Heart left ventricle (tissue), 16 donors: Measurements from ENCODE around the gene TOP3B. TPM values are rescaled to one million over a fixed set of nuclear protein-coding genes. Genes with fewer than 3 reads are reported as not detected.

Experiments
- ATAC-seq, 4 donors: fragments of 200-7000 bp; cut with Tn5 transposase; one replicate each; pipeline ENCODE4 v1.9.1; 2020 to 2022; ENCODE audit warnings: moderate library complexity in 4 of 4, mild to moderate bottlenecking in 3 of 4, moderate number of reproducible peaks in 1 of 4
- DNase-seq, 5 donors: peaks; one replicate each; pipeline ENCODE4 v3.0.0-alpha.2; 2020
- H3K27ac ChIP-seq, 12 donors: fragments of 200-600 bp; sonication (generic) in 4 of 12; one replicate each; pipeline versions ENCODE4 v1.5.0 to v1.8.0; 2016 to 2022; ENCODE audit warnings: mild to moderate bottlenecking in 2 of 12
- H3K27me3 ChIP-seq, 9 donors: fragments of 200-600 bp; sonication (generic) in 2 of 9; one replicate each; pipeline versions ENCODE4 v1.5.1 to v1.8.0; 2016 to 2022; ENCODE audit warnings: mild to moderate bottlenecking in 3 of 9
- H3K36me3 ChIP-seq, 9 donors: fragments of 200-600 bp; sonication (generic) in 2 of 9; one replicate each; pipeline versions ENCODE4 v1.5.0 to v1.8.0; 2018 to 2022; ENCODE audit warnings: mild to moderate bottlenecking in 2 of 9
- H3K4me1 ChIP-seq, 12 donors: fragments of 200-600 bp; sonication (generic) in 4 of 12; one replicate each; pipeline versions ENCODE4 v1.5.0 to v1.8.0; 2016 to 2022; ENCODE audit warnings: mild to moderate bottlenecking in 3 of 12
- H3K4me3 ChIP-seq, 12 donors: fragments of 200-600 bp; sonication (generic) in 4 of 12; one replicate each; pipeline versions ENCODE4 v1.5.0 to v1.8.0; 2017 to 2022; ENCODE audit warnings: mild to moderate bottlenecking in 9 of 12, moderate library complexity in 4 of 12
- H3K9me3 ChIP-seq, 12 donors: fragments of 200-600 bp; sonication (generic) in 4 of 12; one replicate each; pipeline versions ENCODE4 v1.5.0 to v1.8.0; 2016 to 2022; ENCODE audit warnings: mild to moderate bottlenecking in 1 of 12
- POLR2A ChIP-seq, 2 donors: fragments of 450-650 bp; IDR thresholded peaks; one replicate each; pipeline ENCODE4 v1.6.1; 2017; ENCODE audit warnings: antibody characterized with exemption in 2 of 2, mild to moderate bottlenecking in 2 of 2, moderate library complexity in 2 of 2
- WGBS, 4 donors: extraction: QIAGEN DNeasy Blood & Tissue Kit in 2 of 4; methylation state at CpG; one replicate each; pipeline versions ENCODE4 v1.1.5 to v1.1.7; 2013 to 2018; 5-methylcytosine and 5-hydroxymethylcytosine counted together
- intact Hi-C, 10 donors: fragments of 100-400 bp; cut with DNase I; formaldehyde crosslinking; loops; one replicate each; pipeline versions ENCODE4 v1.11.1 to v1.14.2; 2022
- long read RNA-seq, 3 donors: library from polyadenylated mRNA; unstranded; transcript quantifications; one replicate each; pipeline ENCODE4 v2.0.0, GENCODE V29; 2020 to 2021
- polyA plus RNA-seq, 2 donors: library from polyadenylated mRNA; stranded (reverse); fragments of 200-250 nt; gene quantifications; one replicate each; pipeline ENCODE4 v1.2.3, GENCODE V29; 2013
- total RNA-seq, 9 donors: library from RNA; depleted of rRNA in 2 of 9; stranded (reverse); fragments of >200 nt in 2 of 9; fragmentation: NEBNext Ultra II Directional in 3 of 9; extraction: Animal tissue kit (Norgen Biotek cat#: 25700) in 3 of 9; gene quantifications; one replicate each; pipeline versions ENCODE4 v1.1.0 to v1.2.4, GENCODE V29; 2016 to 2023
- TF ChIP-seq, protein P1 (sequence below), 12 donors: fragments of 200-600 bp; sonication (generic) in 4 of 12; IDR thresholded peaks; one replicate each; pipeline versions ENCODE4 v1.5.0 to v1.8.0; 2018 to 2022; ENCODE audit warnings: antibody characterized with exemption in 12 of 12, mild to moderate bottlenecking in 5 of 12
- donor health status: ischemic (EF 13 %, LVEDD 7.1; RV severe dilation, severe dysfunction).
- donor health status: healthy with polysubstance abuse.
- donor health status: DM: no; HTN: yes; CAD: no.
- donor health status: DM: no; HTN: no; CAD: no.
- donor health status: ischemic (EF 25% LVEDD 6.9; RV normal size, moderate dysfunction).
- donor health status: ischemic (EF 25% LVEDD 5.7; RV mildly dilated, moderate dysfunction).
- donor health status: healthy.
- donor health status: DM: yes; HTN: yes; CAD: no.
- donor health status: ischemic (EF 35%, LVEDD 5.7; RV mildly dilated, moderate dysfunction).
- donor health status: nonischemic (EF 11% LVEDD 7.7; RV severe dilation, severe dysfunction).
- donor health status: DM: yes; HTN: yes; CAD: no.
- donor health status: PGD.
- donor health status: ischemic (EF 29% LVEDD 5.4; RV normal size, mild dysfunction).
- donor health status: nonischemic (EF 23%, LVEDD 6.1; RV moderate dilation, normal function).

Gene TOP3B, protein sequence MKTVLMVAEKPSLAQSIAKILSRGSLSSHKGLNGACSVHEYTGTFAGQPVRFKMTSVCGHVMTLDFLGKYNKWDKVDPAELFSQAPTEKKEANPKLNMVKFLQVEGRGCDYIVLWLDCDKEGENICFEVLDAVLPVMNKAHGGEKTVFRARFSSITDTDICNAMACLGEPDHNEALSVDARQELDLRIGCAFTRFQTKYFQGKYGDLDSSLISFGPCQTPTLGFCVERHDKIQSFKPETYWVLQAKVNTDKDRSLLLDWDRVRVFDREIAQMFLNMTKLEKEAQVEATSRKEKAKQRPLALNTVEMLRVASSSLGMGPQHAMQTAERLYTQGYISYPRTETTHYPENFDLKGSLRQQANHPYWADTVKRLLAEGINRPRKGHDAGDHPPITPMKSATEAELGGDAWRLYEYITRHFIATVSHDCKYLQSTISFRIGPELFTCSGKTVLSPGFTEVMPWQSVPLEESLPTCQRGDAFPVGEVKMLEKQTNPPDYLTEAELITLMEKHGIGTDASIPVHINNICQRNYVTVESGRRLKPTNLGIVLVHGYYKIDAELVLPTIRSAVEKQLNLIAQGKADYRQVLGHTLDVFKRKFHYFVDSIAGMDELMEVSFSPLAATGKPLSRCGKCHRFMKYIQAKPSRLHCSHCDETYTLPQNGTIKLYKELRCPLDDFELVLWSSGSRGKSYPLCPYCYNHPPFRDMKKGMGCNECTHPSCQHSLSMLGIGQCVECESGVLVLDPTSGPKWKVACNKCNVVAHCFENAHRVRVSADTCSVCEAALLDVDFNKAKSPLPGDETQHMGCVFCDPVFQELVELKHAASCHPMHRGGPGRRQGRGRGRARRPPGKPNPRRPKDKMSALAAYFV
- 10 to 100 TPM in 7 of 9 donors, 1 to 10 TPM in 2; 9.6 to 12.9 (median 11.2) TPM for total RNA-seq
- polyA plus RNA-seq: 1 to 10 TPM; 9.5 to 9.9 TPM
- long read RNA-seq, donor 1, partial matches to known transcripts: 7 of 19 reads
- long read RNA-seq, donor 1, other reads (novel, unspliced or antisense): 7 of 19 reads
- long read RNA-seq, donor 2, transcript TOP3B-201 (18 exons, 2,863 nt): major isoform, 17 of 34 reads
- long read RNA-seq, donor 2, partial matches to known transcripts: 5 of 34 reads
- long read RNA-seq, donor 2, other reads (novel, unspliced or antisense): 9 of 34 reads
- long read RNA-seq, donor 3, partial matches to known transcripts: 11 of 24 reads
- long read RNA-seq, donor 3, other reads (novel, unspliced or antisense): 9 of 24 reads

GRCh38 chr22:21982338-21982965, at the start of gene TOP3B:
TOP3B (minus strand) TSS chr22:21982787; CDS start chr22:21975709, 7,078 bp downstream.
- ATAC-seq (peak; percentile 76 to 93 (median 90)), DNase-seq (peak; percentile 82 to 93 (median 85))
- peaks cover 0 to 8% (median 0%) of the 10 kb centered on the region in 9 donors for H3K36me3 ChIP-seq
- WGBS, 4 donors: 0 to 2% (median 0%) methylated on average over 29 to 54 of the region's 54 CpGs
- no peaks in the 10 kb centered on the region for H3K27me3 ChIP-seq
- TF ChIP-seq, protein P1, sequence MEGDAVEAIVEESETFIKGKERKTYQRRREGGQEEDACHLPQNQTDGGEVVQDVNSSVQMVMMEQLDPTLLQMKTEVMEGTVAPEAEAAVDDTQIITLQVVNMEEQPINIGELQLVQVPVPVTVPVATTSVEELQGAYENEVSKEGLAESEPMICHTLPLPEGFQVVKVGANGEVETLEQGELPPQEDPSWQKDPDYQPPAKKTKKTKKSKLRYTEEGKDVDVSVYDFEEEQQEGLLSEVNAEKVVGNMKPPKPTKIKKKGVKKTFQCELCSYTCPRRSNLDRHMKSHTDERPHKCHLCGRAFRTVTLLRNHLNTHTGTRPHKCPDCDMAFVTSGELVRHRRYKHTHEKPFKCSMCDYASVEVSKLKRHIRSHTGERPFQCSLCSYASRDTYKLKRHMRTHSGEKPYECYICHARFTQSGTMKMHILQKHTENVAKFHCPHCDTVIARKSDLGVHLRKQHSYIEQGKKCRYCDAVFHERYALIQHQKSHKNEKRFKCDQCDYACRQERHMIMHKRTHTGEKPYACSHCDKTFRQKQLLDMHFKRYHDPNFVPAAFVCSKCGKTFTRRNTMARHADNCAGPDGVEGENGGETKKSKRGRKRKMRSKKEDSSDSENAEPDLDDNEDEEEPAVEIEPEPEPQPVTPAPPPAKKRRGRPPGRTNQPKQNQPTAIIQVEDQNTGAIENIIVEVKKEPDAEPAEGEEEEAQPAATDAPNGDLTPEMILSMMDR (IDR thresholded peaks at IDR 0.05): no peak
- TF ChIP-seq POLR2A (IDR thresholded peaks at IDR 0.05): peak in 1 of 2 donors; percentile 66
- no peaks in the 10 kb centered on the region for H3K9me3 ChIP-seq
- peak within 1 kb of the TSS; percentile 67 to 99 (median 88) for H3K4me3 ChIP-seq
- H3K4me1 ChIP-seq: peaks cover 0 to 23% (median 14%) of the 10 kb centered on the region in 12 donors
- intact Hi-C loops: loop anchor here in 1 of 10 donors (5.0 kb wide), 1 partner anchor 45 kb away; no protein-coding TSS in a partner anchor
- peak within 1 kb of the TSS; percentile 55 to 93 (median 82) for H3K27ac ChIP-seq

DNA sequence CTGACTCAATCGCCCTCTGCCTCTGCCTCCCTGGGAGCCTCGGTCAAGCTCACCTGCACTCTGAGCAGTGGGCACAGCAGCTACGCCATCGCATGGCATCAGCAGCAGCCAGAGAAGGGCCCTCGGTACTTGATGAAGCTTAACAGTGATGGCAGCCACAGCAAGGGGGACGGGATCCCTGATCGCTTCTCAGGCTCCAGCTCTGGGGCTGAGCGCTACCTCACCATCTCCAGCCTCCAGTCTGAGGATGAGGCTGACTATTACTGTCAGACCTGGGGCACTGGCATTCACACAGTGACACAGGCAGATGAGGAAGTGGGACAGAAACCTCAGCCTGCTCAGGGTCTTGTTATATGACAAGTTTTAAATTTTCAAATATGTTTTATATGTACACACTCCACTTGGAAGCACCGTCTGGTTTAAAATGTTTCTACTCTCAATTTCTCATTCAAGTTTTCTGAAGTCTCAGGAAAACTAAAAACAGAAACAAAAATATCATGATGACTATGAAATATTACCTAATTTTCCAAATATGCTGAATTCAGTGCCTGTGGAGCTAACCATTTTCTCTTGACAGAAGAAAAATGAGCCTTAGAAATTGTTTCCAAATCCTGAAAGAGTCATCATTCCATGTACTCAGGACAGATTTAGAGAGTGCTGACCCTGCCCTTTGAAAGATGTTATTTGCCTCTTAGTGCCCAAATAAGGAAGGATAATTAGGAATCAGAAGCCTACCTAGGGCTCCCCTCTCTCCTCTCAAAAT, 48.8 kb upstream of the TOP3B start:
- no peaks in the 10 kb centered on the region for H3K27me3 ChIP-seq
- peaks cover 0 to 16% (median 0%) of the 10 kb centered on the region in 12 donors for H3K4me1 ChIP-seq
- intact Hi-C loops: no loop called here
- peak overlapping the region in 7 of 12 donors; percentile 12 to 68 (median 29) for H3K27ac ChIP-seq
- H3K36me3 ChIP-seq: no peaks in the 10 kb centered on the region
- TF ChIP-seq, protein P1 (IDR thresholded peaks at IDR 0.05): no peak
- no peak for TF ChIP-seq POLR2A (IDR thresholded peaks at IDR 0.05)
- H3K9me3 ChIP-seq: no peaks in the 10 kb centered on the region
- ATAC-seq: no peak
- DNase-seq: no peak
- no peak overlapping the region for H3K4me3 ChIP-seq
- 83 to 87% (median 85%) methylated on average over 9 of the region's 9 CpGs for WGBS, 4 donors

- intact Hi-C loops: no loop called here
- H3K27ac ChIP-seq: peak overlapping the region in 5 of 12 donors; percentile 12 to 68 (median 32)
Measured at GRCh38 chr22:22030493-22031182, 48.1 kb upstream of the TOP3B start.

More at GRCh38 chr22:22030493-22031182, 48.1 kb upstream of the TOP3B start:
- peak in 3 of 4 donors; percentile 31 to 69 (median 60) for ATAC-seq
- no peak overlapping the region for H3K4me3 ChIP-seq
- H3K4me1 ChIP-seq: peaks cover 0 to 16% (median 0%) of the 10 kb centered on the region in 12 donors
- WGBS, 4 donors: 56 to 61% (median 59%) methylated on average over 6 to 7 of the region's 7 CpGs
- no peaks in the 10 kb centered on the region for H3K36me3 ChIP-seq
- no peak for DNase-seq
- no peaks in the 10 kb centered on the region for H3K9me3 ChIP-seq
- TF ChIP-seq, protein P1 (IDR thresholded peaks at IDR 0.05): peak in 4 of 12 donors; percentile 19 to 41 (median 37)
- no peak for TF ChIP-seq POLR2A (IDR thresholded peaks at IDR 0.05)
- no peaks in the 10 kb centered on the region for H3K27me3 ChIP-seq
